Heart right ventricle (tissue), 16 donors: Measurements from ENCODE around the gene KDM4E. TPM values are rescaled to one million over a fixed set of nuclear protein-coding genes. Genes with fewer than 3 reads are reported as not detected.
"Not testable (repeated sequence)": the region's sequence is repeated elsewhere in the genome, so short reads cannot be mapped to it uniquely, and the experiment has no call there.

Source experiments
- ATAC-seq, 8 donors: fragments of 200-7000 bp; cut with Tn5 transposase; one replicate each; pipeline ENCODE4 v1.9.1; 2020; ENCODE audit warnings: mild to moderate bottlenecking in 8 of 8, moderate library complexity in 8 of 8, moderate number of reproducible peaks in 1 of 8
- DNase-seq, 2 donors: peaks; one replicate each; pipeline ENCODE4 v3.0.0-alpha.2; 2020
- H3K27ac ChIP-seq, 10 donors: fragments of 200-600 bp; sonication (generic) in 2 of 10; one replicate each; pipeline versions ENCODE4 v1.5.0 to v1.8.0; 2020 to 2022; ENCODE audit warnings: mild to moderate bottlenecking in 3 of 10
- H3K27me3 ChIP-seq, 7 donors: fragments of 200-600 bp; one replicate each; pipeline ENCODE4 v1.8.0; 2021 to 2022; ENCODE audit warnings: mild to moderate bottlenecking in 2 of 7
- H3K36me3 ChIP-seq, 9 donors: fragments of 200-600 bp; sonication (generic) in 1 of 9; one replicate each; pipeline versions ENCODE4 v1.5.0 to v1.8.0; 2020 to 2022; ENCODE audit warnings: mild to moderate bottlenecking in 2 of 9
- H3K4me1 ChIP-seq, 9 donors: fragments of 200-600 bp; sonication (generic) in 1 of 9; one replicate each; pipeline versions ENCODE4 v1.5.0 to v1.8.0; 2020 to 2022; ENCODE audit warnings: mild to moderate bottlenecking in 4 of 9
- H3K4me3 ChIP-seq, 10 donors: fragments of 200-600 bp; sonication (generic) in 2 of 10; one replicate each; pipeline versions ENCODE4 v1.5.0 to v1.8.0; 2020 to 2022; ENCODE audit warnings: mild to moderate bottlenecking in 7 of 10, moderate library complexity in 2 of 10
- H3K9me3 ChIP-seq, 11 donors: fragments of 200-600 bp in 10 of 11; sonication (generic) in 2 of 11; one replicate each; pipeline versions ENCODE4 v1.5.0 to v1.8.0; 2013 to 2022; ENCODE audit warnings: mild to moderate bottlenecking in 2 of 11, control low read depth in 1 of 11, moderate library complexity in 1 of 11
- CTCF ChIP-seq, 9 donors: fragments of 200-600 bp; sonication (generic) in 2 of 9; IDR thresholded peaks; one replicate each; pipeline versions ENCODE4 v1.5.0 to v1.8.0; 2021 to 2022; ENCODE audit warnings: antibody characterized with exemption in 9 of 9, mild to moderate bottlenecking in 5 of 9, moderate library complexity in 1 of 9
- WGBS, 2 donors: extraction: QIAGEN DNeasy Blood & Tissue Kit; methylation state at CpG; one replicate each; pipeline ENCODE4 v1.1.7; 2013; ENCODE audit warnings: inconsistent platforms in 1 of 2; 5-methylcytosine and 5-hydroxymethylcytosine counted together
- intact Hi-C, 10 donors: fragments of 100-400 bp; cut with DNase I; formaldehyde crosslinking; loops; one replicate each; pipeline versions ENCODE4 v1.11.1 to v1.14.2; 2022
- polyA plus RNA-seq, 2 donors: library from polyadenylated mRNA; stranded (reverse); fragments of 200-250 nt; gene quantifications; one replicate each; pipeline ENCODE4 v1.2.3, GENCODE V29; 2013
- total RNA-seq, 10 donors: library from RNA; stranded (reverse); fragmentation: NEBNext Ultra II Directional in 3 of 10; extraction: Animal tissue kit (Norgen Biotek cat#: 25700) in 3 of 10; gene quantifications; one replicate each; pipeline versions ENCODE4 v1.2.1 to v1.2.4, GENCODE V29; 2021 to 2023
- donor health status: Arrhythmogenic right ventricular cardiomyopathy.
- donor health status: ischemic (EF 13 %, LVEDD 7.1; RV severe dilation, severe dysfunction).
- donor health status: healthy with polysubstance abuse.
- donor health status: DM: no; HTN: yes; CAD: no.
- donor health status: DM: no; HTN: no; CAD: no.
- donor health status: ischemic (EF 25% LVEDD 6.9; RV normal size, moderate dysfunction).
- donor health status: ischemic (EF 25% LVEDD 5.7; RV mildly dilated, moderate dysfunction).
- donor health status: healthy.
- donor health status: DM: yes; HTN: yes; CAD: no.
- donor health status: Ischemic cardiomyopathy.
- donor health status: ischemic (EF 35%, LVEDD 5.7; RV mildly dilated, moderate dysfunction).
- donor health status: nonischemic (EF 11% LVEDD 7.7; RV severe dilation, severe dysfunction).
- donor health status: DM: yes; HTN: yes; CAD: no.
- donor health status: PGD.
- donor health status: ischemic (EF 29% LVEDD 5.4; RV normal size, mild dysfunction).
- donor health status: nonischemic (EF 23%, LVEDD 6.1; RV moderate dilation, normal function).

Gene KDM4E
- total and polyA plus RNA-seq, 12 donors, result not detected

- intact Hi-C loops, result no loop called here
- WGBS, 2 donors, result 96 to 100% methylated on average over 1 of the region's 1 CpG
- DNase-seq (no peak), ATAC-seq (no peak)
- Histone ChIP-seq H3K4me1 (peaks cover 0 to 2% (median 0%) of the 10 kb centered on the region in 9 donors), H3K27ac (no peak overlapping the region), H3K36me3 (no peaks in the 10 kb centered on the region), H3K9me3 (no peaks in the 10 kb centered on the region), H3K27me3 (peaks cover 0 to 41% (median 36%) of the 10 kb centered on the region in 7 donors), H3K4me3 (no peak overlapping the region)
- no peak for TF ChIP-seq CTCF (IDR thresholded peaks at IDR 0.05)
Observed at GRCh38 chr11:95042239-95042638, 17.2 kb downstream of the KDM4E start.

DNA sequence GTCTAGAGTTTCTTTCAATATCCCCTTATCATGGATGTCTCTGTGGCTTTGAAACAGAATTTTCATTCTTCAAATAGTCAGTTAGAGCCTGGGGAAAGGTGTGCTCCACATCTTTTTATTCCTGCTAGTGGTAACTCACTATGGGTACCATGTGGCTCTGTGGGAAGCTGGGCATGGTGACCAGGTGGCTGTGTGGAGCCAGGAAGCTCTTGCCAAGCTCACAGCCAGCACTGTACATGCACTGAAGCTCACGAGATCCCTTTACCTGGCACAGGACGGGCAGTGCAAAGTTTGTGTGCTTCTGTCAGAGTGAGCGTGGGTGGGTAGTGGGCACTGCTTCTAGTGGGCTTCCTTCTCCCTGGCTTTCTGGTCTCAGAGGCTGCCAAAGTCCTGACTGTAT, 17.8 kb downstream of the KDM4E start:
- WGBS, 2 donors, result 83 to 86% methylated on average over 3 of the region's 3 CpGs
- no peak for TF ChIP-seq CTCF (IDR thresholded peaks at IDR 0.05)
- Histone ChIP-seq H3K27me3 (peaks cover 0 to 34% (median 30%) of the 10 kb centered on the region in 7 donors), H3K9me3 (no peaks in the 10 kb centered on the region), H3K4me3 (no peak overlapping the region), H3K27ac (no peak overlapping the region), H3K36me3 (no peaks in the 10 kb centered on the region), H3K4me1 (no peaks in the 10 kb centered on the region)
- DNase-seq (no peak), ATAC-seq (no peak)
- intact Hi-C loops, result no loop called here

DNA sequence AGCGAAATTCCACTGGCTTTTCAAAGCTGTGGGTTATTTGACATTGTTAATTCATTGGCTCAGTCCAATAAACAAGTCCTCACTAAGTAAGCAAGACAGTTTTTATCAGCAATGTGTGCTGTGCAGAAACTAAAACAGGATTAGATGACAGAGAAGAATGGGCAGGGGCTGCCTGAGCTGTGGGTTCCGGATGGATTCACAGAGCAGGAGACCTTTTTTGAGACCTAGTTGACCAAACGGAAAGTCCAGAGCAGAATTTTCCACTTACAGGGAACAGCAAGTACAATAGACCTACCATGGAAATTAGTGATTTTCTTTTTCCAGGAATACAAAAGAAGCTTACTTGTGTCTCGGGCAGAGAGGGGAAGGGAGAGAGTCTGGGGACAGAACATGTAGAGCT, 19.0 kb downstream of the KDM4E start:
- H3K36me3 ChIP-seq, result no peaks in the 10 kb centered on the region
- H3K9me3 ChIP-seq, result no peaks in the 10 kb centered on the region
- peaks cover 0 to 32% (median 26%) of the 10 kb centered on the region in 7 donors for H3K27me3 ChIP-seq
- ATAC-seq (no peak), DNase-seq (no peak)
- no peak for TF ChIP-seq CTCF (IDR thresholded peaks at IDR 0.05)
- H3K4me1 ChIP-seq, result no peaks in the 10 kb centered on the region
- intact Hi-C loops, result no loop called here
- no peak overlapping the region for H3K27ac ChIP-seq
- no peak overlapping the region for H3K4me3 ChIP-seq
- WGBS, 2 donors, result 72 to 74% methylated on average over 4 of the region's 4 CpGs

GRCh38 chr11:95045812-95046211, 20.8 kb downstream of the KDM4E start:
- ATAC-seq (no peak), DNase-seq (no peak)
- Histone ChIP-seq H3K27me3 (peaks cover 0 to 38% (median 28%) of the 10 kb centered on the region in 7 donors), H3K36me3 (no peaks in the 10 kb centered on the region), H3K27ac (no peak overlapping the region), H3K4me1 (no peaks in the 10 kb centered on the region), H3K9me3 (no peaks in the 10 kb centered on the region), H3K4me3 (no peak overlapping the region)
- no peak for TF ChIP-seq CTCF (IDR thresholded peaks at IDR 0.05)
- intact Hi-C loops, result no loop called here

DNA sequence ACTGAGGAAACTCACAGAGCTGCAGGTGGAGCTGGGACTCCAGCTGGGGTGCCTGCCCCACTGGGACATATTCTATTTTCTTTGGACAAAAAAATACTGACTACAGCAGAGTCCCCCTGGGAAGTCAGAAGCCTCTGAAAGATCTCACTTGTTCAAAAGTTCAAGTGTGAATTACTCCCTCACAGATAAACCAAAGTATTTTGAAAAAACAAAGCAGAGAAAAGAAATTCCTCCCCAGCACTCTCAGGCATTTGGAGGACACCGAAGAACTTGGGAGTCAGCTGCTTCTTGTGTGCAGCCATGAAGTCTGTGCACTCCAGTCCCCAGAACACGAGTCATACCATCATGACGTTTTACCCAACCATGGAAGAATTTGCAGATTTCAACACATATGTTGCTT, 24.1 kb downstream of the KDM4E start, which contains the start of gene KDM4F:
Gene KDM4F (plus strand): TSS at position 301 of the 400 bp plus-strand sequence.
- H3K9me3 ChIP-seq, intact Hi-C loops, H3K4me1 ChIP-seq, H3K36me3 ChIP-seq, ATAC-seq, DNase-seq, H3K27ac ChIP-seq, H3K4me3 ChIP-seq: not testable (repeated sequence)
- WGBS, 2 donors, result 63 to 64% methylated on average over 3 of the region's 3 CpGs
- H3K27me3 ChIP-seq, result peaks cover 0 to 31% (median 24%) of the 10 kb centered on the region in 7 donors
